Breast epithelium (tissue), 3 donors: Measurements from ENCODE around the gene PRDM5.

Experiments
- CTCF ChIP-seq, 3 donors: fragments of 450-650 bp; IDR thresholded peaks; one replicate each; pipeline ENCODE4 v1.5.1; 2016 to 2017; ENCODE audit warnings: antibody characterized with exemption in 3 of 3, mild to moderate bottlenecking in 3 of 3, moderate library complexity in 3 of 3
- POLR2A ChIP-seq: fragments of 450-650 bp; IDR thresholded peaks from one replicate; pipeline ENCODE4 v1.6.1; 2016; ENCODE audit warnings: antibody characterized with exemption, mild to moderate bottlenecking, moderate library complexity
- POLR2AphosphoS5 ChIP-seq, 3 donors: sonication (generic); formaldehyde crosslinking; IDR thresholded peaks; one replicate each; pipeline ENCODE4 v1.6.1; 2017; ENCODE audit warnings: antibody characterized with exemption in 3 of 3

- TF ChIP-seq CTCF (IDR thresholded peaks at IDR 0.05), result no peak
- no peak for TF ChIP-seq POLR2A
- TF ChIP-seq POLR2AphosphoS5 (IDR thresholded peaks at IDR 0.05), result no peak
Observed at GRCh38 chr4:120692964-120693363, 229.6 kb downstream of the PRDM5 start.
